Loucy (cell line): Measurements from ENCODE around the gene THSD1.

Experiments
- H2AFZ ChIP-seq: fragments of 200-600 bp; sonication (generic); 2 replicates; pipeline ENCODE4 v1.6.0; 2016; ENCODE audit warnings: antibody characterized with exemption, mild to moderate bottlenecking, low read length, moderate library complexity
- H3F3A ChIP-seq: fragments of 200-600 bp; 2 replicates; pipeline ENCODE4 v1.6.0; 2016; ENCODE audit warnings: antibody characterized with exemption, low read depth, mild to moderate bottlenecking
- H3K27me3 ChIP-seq: fragments of 200-600 bp; sonication (generic); 2 replicates; pipeline ENCODE4 v1.6.1; 2014; ENCODE audit warnings: low read length, mild to moderate bottlenecking; ENCODE audit not compliant: insufficient read depth, poor library complexity, severe bottlenecking
- H3K36me3 ChIP-seq: fragments of 200-600 bp; sonication (generic); 2 replicates; pipeline ENCODE4 v1.6.1; 2016; ENCODE audit warnings: low read length; ENCODE audit not compliant: insufficient read depth
- H3K4me1 ChIP-seq: fragments of 200-600 bp; sonication (generic); 2 replicates; pipeline ENCODE4 v1.5.1; 2014; ENCODE audit warnings: low read length, mild to moderate bottlenecking; ENCODE audit not compliant: insufficient read depth, poor library complexity, severe bottlenecking
- H3K4me2 ChIP-seq: fragments of 200-600 bp; sonication (generic); 2 replicates; pipeline ENCODE4 v1.6.0; 2014; ENCODE audit warnings: antibody characterized with exemption, low read length, low read depth, mild to moderate bottlenecking; ENCODE audit not compliant: poor library complexity, severe bottlenecking
- H3K4me3 ChIP-seq: fragments of 200-600 bp; sonication (generic); 2 replicates; pipeline ENCODE4 v1.5.1; 2014; ENCODE audit warnings: low read length, mild to moderate bottlenecking, mixed read lengths; ENCODE audit not compliant: poor library complexity, severe bottlenecking
- H3K79me2 ChIP-seq: fragments of 200-600 bp; sonication (generic); 2 replicates; pipeline ENCODE4 v1.6.1; 2014; ENCODE audit warnings: low read length; ENCODE audit not compliant: insufficient read depth
- H3K9ac ChIP-seq: fragments of 200-600 bp; sonication (generic); 2 replicates; pipeline ENCODE4 v1.6.0; 2014; ENCODE audit warnings: mild to moderate bottlenecking, low read depth, low read length, moderate library complexity; ENCODE audit not compliant: poor library complexity, severe bottlenecking
- H3K9me2 ChIP-seq: fragments of 200-600 bp; sonication (generic); replicated peaks from 2 replicates; pipeline ENCODE4 v1.6.1; 2016; ENCODE audit warnings: low read depth, low read length, mixed read lengths
- H3K9me3 ChIP-seq: fragments of 200-600 bp; sonication (generic); 2 replicates; pipeline ENCODE4 v1.6.1; 2014; ENCODE audit warnings: mild to moderate bottlenecking, antibody characterized with exemption, low read length, low read depth; ENCODE audit not compliant: insufficient read depth
- H4K20me1 ChIP-seq: fragments of 200-600 bp; sonication (generic); 2 replicates; pipeline ENCODE4 v1.6.0; 2014; ENCODE audit warnings: antibody characterized with exemption, low read length, mild to moderate bottlenecking; ENCODE audit not compliant: insufficient read depth, poor library complexity, severe bottlenecking
- EZH2phosphoT487 ChIP-seq: fragments of 200-600 bp; IDR thresholded peaks from 2 replicates; pipeline ENCODE4 v1.6.1; 2018; ENCODE audit warnings: antibody characterized with exemption, mild to moderate bottlenecking, moderate library complexity, borderline replicate concordance
- TF ChIP-seq, protein P1 (sequence below): fragments of 200-600 bp; sonication (generic); conservative IDR thresholded peaks from 2 replicates; pipeline ENCODE4 v1.5.1; 2014; ENCODE audit warnings: mild to moderate bottlenecking, antibody characterized with exemption, low read length

Gene THSD1, protein sequence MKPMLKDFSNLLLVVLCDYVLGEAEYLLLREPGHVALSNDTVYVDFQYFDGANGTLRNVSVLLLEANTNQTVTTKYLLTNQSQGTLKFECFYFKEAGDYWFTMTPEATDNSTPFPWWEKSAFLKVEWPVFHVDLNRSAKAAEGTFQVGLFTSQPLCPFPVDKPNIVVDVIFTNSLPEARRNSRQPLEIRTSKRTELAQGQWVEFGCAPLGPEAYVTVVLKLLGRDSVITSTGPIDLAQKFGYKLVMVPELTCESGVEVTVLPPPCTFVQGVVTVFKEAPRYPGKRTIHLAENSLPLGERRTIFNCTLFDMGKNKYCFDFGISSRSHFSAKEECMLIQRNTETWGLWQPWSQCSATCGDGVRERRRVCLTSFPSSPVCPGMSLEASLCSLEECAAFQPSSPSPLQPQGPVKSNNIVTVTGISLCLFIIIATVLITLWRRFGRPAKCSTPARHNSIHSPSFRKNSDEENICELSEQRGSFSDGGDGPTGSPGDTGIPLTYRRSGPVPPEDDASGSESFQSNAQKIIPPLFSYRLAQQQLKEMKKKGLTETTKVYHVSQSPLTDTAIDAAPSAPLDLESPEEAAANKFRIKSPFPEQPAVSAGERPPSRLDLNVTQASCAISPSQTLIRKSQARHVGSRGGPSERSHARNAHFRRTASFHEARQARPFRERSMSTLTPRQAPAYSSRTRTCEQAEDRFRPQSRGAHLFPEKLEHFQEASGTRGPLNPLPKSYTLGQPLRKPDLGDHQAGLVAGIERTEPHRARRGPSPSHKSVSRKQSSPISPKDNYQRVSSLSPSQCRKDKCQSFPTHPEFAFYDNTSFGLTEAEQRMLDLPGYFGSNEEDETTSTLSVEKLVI

DNA sequence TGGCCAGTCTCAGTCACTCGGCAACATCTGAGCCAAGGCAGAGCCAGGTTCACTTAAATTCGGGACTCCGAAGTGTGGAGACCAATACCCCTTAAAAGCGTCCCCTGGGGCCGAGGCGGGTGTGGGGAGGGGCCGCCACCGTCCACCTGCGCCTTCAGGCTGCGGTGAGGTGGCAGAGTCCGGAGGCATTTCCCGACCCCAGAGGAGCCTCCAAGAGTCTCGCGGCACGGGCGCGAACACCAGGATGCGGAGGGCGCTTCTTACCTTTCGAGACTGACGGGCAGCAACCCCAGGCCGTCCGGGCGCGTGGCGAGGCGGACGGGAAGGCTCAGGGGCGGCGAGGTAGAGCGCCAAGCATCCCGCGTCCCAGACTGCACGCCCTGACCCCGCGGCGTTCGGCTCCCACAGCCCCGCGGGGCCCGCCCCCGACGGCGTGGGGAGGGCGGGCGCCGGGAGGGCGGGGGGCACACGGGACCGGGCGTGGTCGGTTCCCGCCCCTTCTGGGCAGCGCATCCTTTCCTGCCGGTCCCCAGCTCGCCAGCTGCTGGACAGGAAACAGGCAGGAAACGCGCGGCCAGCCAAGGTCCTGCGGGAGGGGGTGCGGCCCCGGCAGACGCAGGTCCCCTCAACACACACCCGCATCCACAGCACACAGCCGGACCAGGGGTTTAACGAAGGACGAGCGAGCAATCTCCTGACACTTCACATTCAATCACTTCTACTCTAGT lies at the start of gene THSD1:
Gene THSD1 (minus strand): TSS at position 406 of the 728 bp plus-strand sequence. CDS start 3,572 bp downstream, outside the sequence.
- H2AFZ ChIP-seq, result no peak within 1 kb of the TSS
- H3K9me3 ChIP-seq, result no peaks in the 10 kb centered on the region
- no peaks in the 10 kb centered on the region; the same call in 1 of the 2 replicates for H3K36me3 ChIP-seq
- H3K4me3 ChIP-seq, result no peak within 1 kb of the TSS
- no peaks in the 10 kb centered on the region for H4K20me1 ChIP-seq
- no peaks in the 10 kb centered on the region for H3F3A ChIP-seq
- H3K4me2 ChIP-seq, result no peak within 1 kb of the TSS
- no peak for TF ChIP-seq EZH2phosphoT487
- TF ChIP-seq, protein P1, sequence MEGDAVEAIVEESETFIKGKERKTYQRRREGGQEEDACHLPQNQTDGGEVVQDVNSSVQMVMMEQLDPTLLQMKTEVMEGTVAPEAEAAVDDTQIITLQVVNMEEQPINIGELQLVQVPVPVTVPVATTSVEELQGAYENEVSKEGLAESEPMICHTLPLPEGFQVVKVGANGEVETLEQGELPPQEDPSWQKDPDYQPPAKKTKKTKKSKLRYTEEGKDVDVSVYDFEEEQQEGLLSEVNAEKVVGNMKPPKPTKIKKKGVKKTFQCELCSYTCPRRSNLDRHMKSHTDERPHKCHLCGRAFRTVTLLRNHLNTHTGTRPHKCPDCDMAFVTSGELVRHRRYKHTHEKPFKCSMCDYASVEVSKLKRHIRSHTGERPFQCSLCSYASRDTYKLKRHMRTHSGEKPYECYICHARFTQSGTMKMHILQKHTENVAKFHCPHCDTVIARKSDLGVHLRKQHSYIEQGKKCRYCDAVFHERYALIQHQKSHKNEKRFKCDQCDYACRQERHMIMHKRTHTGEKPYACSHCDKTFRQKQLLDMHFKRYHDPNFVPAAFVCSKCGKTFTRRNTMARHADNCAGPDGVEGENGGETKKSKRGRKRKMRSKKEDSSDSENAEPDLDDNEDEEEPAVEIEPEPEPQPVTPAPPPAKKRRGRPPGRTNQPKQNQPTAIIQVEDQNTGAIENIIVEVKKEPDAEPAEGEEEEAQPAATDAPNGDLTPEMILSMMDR, result no peak
- no peaks in the 10 kb centered on the region for H3K27me3 ChIP-seq
- no peaks in the 10 kb centered on the region for H3K79me2 ChIP-seq
- peaks cover 13% of the 10 kb centered on the region for H3K4me1 ChIP-seq
- H3K9ac ChIP-seq, result no peak within 1 kb of the TSS
- H3K9me2 ChIP-seq, result no peaks in the 10 kb centered on the region

DNA sequence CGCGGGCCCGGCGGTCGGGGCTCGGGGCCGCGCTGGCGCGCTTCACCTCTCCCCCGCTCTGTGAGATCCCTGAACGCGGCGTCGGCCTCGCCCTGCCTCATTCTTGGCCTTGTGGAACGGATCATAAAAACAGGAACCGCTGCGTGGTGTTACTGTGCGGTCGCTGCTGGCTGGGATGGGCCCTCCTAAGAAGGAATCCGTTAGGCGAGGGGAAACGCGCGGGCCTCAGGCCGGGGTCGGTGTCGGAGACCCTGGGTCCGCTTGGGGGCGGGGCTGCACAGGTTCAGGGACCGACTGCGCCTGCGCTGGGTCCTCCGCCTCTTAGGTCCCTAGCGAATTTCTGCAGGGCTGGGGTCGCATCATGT lies 49.7 kb upstream of the THSD1 start:
- TF ChIP-seq EZH2phosphoT487, result no peak
- H3F3A ChIP-seq, result peaks cover under 1% of the 10 kb centered on the region
- H3K9me2 ChIP-seq, result no peaks in the 10 kb centered on the region
- H3K4me3 ChIP-seq, result peak overlapping the region; percentile 76
- H3K4me1 ChIP-seq, result peaks cover 51% of the 10 kb centered on the region
- peak overlapping the region; percentile 71 for H2AFZ ChIP-seq
- no peaks in the 10 kb centered on the region for H3K27me3 ChIP-seq
- peak overlapping the region; percentile 84 for H3K4me2 ChIP-seq
- H3K9me3 ChIP-seq, result no peaks in the 10 kb centered on the region
- peaks cover 44% of the 10 kb centered on the region for H4K20me1 ChIP-seq
- H3K9ac ChIP-seq, result peak overlapping the region; percentile 86
- H3K79me2 ChIP-seq, result peaks cover 69% of the 10 kb centered on the region
- peaks cover 14% of the 10 kb centered on the region for H3K36me3 ChIP-seq

DNA sequence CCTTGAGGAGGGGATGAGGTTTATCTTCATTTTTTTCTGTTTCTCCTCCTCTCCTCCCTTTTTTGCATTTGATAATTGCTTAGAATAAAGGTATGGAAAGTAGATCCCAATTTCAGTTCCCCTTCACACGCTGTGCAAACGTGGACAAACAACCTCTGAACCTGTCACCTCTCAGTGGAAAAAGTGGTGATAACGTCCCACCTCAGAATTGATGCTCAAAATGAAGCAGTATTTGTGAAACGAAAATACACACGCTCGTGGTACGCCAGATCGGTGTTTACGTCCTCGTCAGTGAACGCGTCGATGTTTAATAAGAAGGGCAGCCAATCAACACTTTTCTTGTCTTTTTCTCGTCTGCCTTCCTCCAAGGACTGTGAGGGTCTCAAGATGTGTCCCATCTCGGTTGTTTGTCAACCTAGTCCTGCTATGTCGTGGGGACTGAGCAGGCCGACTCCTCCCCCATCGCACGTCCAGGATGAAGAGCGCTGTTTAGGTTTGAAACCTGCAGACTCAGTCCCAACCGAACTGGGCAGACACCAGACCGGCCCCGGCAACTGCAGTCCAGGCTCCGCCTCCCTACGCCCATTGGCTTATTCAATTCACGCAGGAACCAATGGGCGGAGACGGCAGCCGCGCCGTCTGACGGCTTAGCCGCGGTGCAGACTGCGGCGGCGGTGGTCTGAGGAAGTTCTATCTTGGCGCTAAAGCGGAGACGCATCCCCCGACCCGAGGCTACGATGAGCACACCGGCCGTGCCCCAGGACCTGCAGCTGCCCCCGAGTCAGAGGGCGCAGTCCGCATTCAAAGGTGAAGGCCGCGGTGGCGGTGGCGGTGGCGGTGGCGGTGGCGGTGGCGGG lies 49.1 kb upstream of the THSD1 start, which contains the start of gene CKAP2:
Gene CKAP2 (plus strand): TSS at position 659 of the 857 bp plus-strand sequence. CDS start 79 bp downstream, at position 738.
- peaks cover 11% of the 10 kb centered on the region; the same call in 1 of the 2 replicates for H3K36me3 ChIP-seq
- H3K9ac ChIP-seq, result peak within 1 kb of the TSS; percentile 86
- no peaks in the 10 kb centered on the region for H3K9me3 ChIP-seq
- no peaks in the 10 kb centered on the region; the same call in 1 of the 2 replicates for H3F3A ChIP-seq
- H2AFZ ChIP-seq, result peak within 1 kb of the TSS; percentile 72
- TF ChIP-seq, protein P1, result no peak
- TF ChIP-seq EZH2phosphoT487, result no peak
- peak within 1 kb of the TSS; percentile 84 for H3K4me2 ChIP-seq
- no peaks in the 10 kb centered on the region for H3K9me2 ChIP-seq
- H3K4me3 ChIP-seq, result peak within 1 kb of the TSS; percentile 76
- H3K27me3 ChIP-seq, result no peaks in the 10 kb centered on the region
- peaks cover 38% of the 10 kb centered on the region for H4K20me1 ChIP-seq
- peaks cover 50% of the 10 kb centered on the region for H3K4me1 ChIP-seq
- H3K79me2 ChIP-seq, result peaks cover 67% of the 10 kb centered on the region
